Mucosa of rectum (tissue), 2 donors: Measurements from ENCODE around the gene PNMA6F.
"Not testable (repeated sequence)": the region's sequence is repeated elsewhere in the genome, so short reads cannot be mapped to it uniquely, and the experiment has no call there.

Experiments
- H3K27ac ChIP-seq, 2 donors: one replicate each; pipeline ENCODE4 v1.7.0; 2013; ENCODE audit warnings: inconsistent platforms in 2 of 2, low read depth in 2 of 2, low read length in 2 of 2
- H3K27me3 ChIP-seq, 2 donors: one replicate each; pipeline ENCODE4 v1.7.0; 2013; ENCODE audit warnings: low read length in 2 of 2; ENCODE audit not compliant: control insufficient read depth in 2 of 2, insufficient read depth in 2 of 2
- H3K36me3 ChIP-seq, 2 donors: one replicate each; pipeline ENCODE4 v1.7.0; 2013; ENCODE audit warnings: low read length in 2 of 2; ENCODE audit not compliant: control insufficient read depth in 2 of 2, insufficient read depth in 2 of 2
- H3K4me1 ChIP-seq, 2 donors: one replicate each; pipeline ENCODE4 v1.7.0; 2013; ENCODE audit warnings: low read length in 2 of 2, mild to moderate bottlenecking in 1 of 2; ENCODE audit not compliant: control insufficient read depth in 2 of 2, insufficient read depth in 2 of 2
- H3K4me3 ChIP-seq, 2 donors: one replicate each; pipeline ENCODE4 v1.7.0; 2013; ENCODE audit warnings: low read length in 2 of 2
- H3K9ac ChIP-seq, 2 donors: one replicate each; pipeline ENCODE4 v1.7.0; 2013; ENCODE audit warnings: low read length in 2 of 2, low read depth in 1 of 2, mild to moderate bottlenecking in 1 of 2
- H3K9me3 ChIP-seq, 2 donors: one replicate each; pipeline ENCODE4 v1.7.0; 2013; ENCODE audit warnings: low read length in 2 of 2; ENCODE audit not compliant: control insufficient read depth in 2 of 2
- donor health status: healthy.
- donor health status: Normal muscosa, but diverticular disease.

The PNMA6F gene

GRCh38 chrX:153336121-153336894 lies 14.7 kb upstream of the PNMA6F start:
- H3K9ac ChIP-seq, result no peak overlapping the region
- H3K9me3 ChIP-seq, result no peaks in the 10 kb centered on the region
- no peak overlapping the region for H3K4me3 ChIP-seq
- no peaks in the 10 kb centered on the region for H3K27me3 ChIP-seq
- H3K4me1 ChIP-seq, result peaks cover 4% of the 10 kb centered on the region in 2 donors
- peaks cover 2 to 5% of the 10 kb centered on the region in 2 donors for H3K36me3 ChIP-seq
- peak overlapping the region in 1 of 2 donors; percentile 9 for H3K27ac ChIP-seq

DNA sequence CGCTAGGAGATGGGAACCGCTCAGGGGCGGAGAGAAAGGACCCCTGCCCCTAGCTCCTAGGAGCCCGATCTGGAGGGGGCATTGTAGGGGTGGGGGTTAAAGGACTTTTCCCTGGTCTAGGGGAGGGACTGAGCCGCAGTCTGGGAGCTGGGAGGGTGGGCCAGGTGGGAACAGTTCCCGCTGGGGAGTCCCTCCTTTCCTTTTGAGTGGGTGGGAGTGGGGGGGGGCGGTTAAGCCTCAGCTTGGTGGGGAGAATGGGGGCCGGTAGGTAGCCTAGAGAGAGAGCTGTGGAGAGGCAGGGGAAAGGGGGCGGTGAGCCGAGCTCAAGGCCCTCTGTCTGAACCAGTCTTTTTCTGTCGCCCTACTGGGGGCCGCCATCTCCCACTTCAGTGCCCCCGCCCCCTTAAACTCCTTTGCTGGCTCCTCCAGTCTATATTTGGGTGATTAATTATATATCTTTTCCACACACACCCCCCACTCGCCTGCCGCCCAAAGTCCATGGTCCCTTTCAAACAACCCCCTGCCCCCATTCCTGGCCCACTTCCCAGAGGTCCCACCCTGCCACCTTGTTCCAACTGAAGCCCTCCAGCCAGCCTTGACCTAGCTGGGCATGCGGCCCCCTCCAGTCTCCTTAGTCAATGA lies 13.2 kb upstream of the PNMA6F start:
- no peaks in the 10 kb centered on the region for H3K27me3 ChIP-seq
- peak overlapping the region in 1 of 2 donors; percentile 38 for H3K27ac ChIP-seq
- peaks cover 4% of the 10 kb centered on the region in 2 donors for H3K4me1 ChIP-seq
- H3K9ac ChIP-seq, result peak overlapping the region; percentile 32 to 82
- H3K9me3 ChIP-seq, result no peaks in the 10 kb centered on the region
- peak overlapping the region; percentile 68 to 77 for H3K4me3 ChIP-seq
- H3K36me3 ChIP-seq, result peaks cover 2 to 5% of the 10 kb centered on the region in 2 donors

DNA sequence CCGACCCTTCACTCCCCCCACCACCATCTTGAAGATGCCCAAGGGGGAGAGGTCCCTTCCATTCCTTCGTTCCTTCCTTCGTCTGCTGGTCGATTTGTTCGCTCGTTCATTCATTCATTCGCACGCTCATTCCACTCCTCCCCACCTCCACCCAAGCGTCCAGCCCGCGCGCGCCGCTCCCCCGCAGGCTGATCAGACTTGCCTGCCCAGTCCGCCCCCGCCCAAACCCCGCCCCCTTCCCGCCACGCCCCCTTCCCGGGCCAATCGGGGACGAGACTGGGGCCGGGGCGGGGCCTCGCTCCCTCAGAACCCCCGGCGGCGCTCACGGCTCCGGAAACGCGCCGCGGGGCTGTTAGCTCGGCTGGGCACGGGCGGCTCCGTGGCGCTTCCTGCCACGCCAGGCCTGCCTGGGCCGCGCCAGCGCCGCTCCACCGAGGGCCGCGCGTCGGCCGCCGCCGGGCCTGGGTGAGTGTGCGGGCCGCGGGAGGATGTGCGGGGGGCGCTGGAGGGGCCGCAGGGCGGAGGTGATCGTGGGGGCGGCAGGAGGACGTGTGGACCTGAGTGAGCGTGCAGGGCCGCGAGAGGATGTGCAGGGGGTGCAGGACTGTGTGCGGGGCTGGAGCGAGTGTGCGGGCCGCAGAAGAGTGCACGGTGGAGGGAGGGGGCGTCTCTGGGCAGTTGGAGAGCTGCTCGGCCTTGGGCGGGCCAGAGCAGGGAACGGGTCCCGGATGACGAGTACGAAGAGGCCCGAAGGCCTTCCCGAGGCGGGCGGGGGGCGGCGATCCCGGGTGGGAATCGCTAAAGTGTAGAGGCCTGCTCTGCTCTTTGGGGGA lies 12.5 kb upstream of the PNMA6F start, which contains the start of gene ZNF275:
ZNF275 (plus strand) TSS at position 333 of the 833 bp plus-strand sequence. CDS start 2,527 bp downstream, outside the sequence.
- Histone ChIP-seq H3K27ac (peak within 1 kb of the TSS in 1 of 2 donors; percentile 38), H3K9me3 (no peaks in the 10 kb centered on the region)

GRCh38 chrX:153333266-153333665 lies 11.7 kb upstream of the PNMA6F start:
- Histone ChIP-seq H3K36me3 (peaks cover 2 to 5% of the 10 kb centered on the region in 2 donors), H3K4me3 (peak overlapping the region; percentile 43 to 55), H3K9ac (no peak overlapping the region), H3K27me3 (peaks cover 0 to 6% of the 10 kb centered on the region in 2 donors), H3K9me3 (no peaks in the 10 kb centered on the region), H3K27ac (no peak overlapping the region), H3K4me1 (peaks cover 4% of the 10 kb centered on the region in 2 donors)

More for the DNA sequence above, 12.5 kb upstream of the PNMA6F start, which contains the start of gene ZNF275:
- Histone ChIP-seq H3K9ac (peak within 1 kb of the TSS; percentile 32 to 82), H3K4me1 (peaks cover 4% of the 10 kb centered on the region in 2 donors), H3K4me3 (peak within 1 kb of the TSS; percentile 68 to 77), H3K27me3 (peaks cover 0 to 2% of the 10 kb centered on the region in 2 donors), H3K36me3 (peaks cover 2 to 5% of the 10 kb centered on the region in 2 donors)

- H3K9ac ChIP-seq, result no peak overlapping the region
- H3K27me3 ChIP-seq, result peaks cover 0 to 9% of the 10 kb centered on the region in 2 donors
- no peak overlapping the region for H3K27ac ChIP-seq
- no peaks in the 10 kb centered on the region for H3K4me1 ChIP-seq
- no peak overlapping the region for H3K4me3 ChIP-seq
- H3K36me3 ChIP-seq, result no peaks in the 10 kb centered on the region
- H3K9me3 ChIP-seq, result no peaks in the 10 kb centered on the region
Observed at GRCh38 chrX:153327561-153327960, 6.0 kb upstream of the PNMA6F start.

DNA sequence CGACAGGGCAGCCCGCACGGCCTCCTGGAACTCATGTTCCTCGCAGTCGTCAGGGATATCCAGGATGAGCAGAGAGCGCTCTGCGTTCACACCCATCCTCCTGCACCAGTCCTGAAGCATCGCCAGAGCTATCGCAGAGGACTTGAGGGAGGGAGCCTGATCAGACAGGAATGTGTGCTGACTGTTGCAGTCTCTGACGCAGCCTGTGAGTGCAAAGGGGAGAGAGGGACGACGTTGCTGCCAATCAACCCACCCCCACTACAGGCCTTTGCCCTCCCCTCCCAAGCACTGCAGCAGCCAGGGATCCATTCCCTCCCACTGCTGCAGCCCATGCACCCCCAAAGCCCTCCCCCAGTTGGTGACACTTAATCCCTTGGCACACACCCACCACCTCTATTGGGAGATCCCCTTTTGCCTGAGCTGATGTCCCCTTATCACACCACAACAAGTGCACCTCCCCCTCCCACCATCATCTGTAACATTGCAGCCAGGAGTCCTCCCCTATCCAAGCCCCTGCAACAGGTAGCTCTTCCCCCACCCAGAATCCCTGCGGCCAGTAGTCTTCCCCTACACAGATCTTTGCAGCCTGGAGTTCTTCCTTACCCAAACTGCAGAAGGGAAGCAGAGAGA lies 897 bp downstream of the PNMA6F start:
- Histone ChIP-seq H3K4me1 (no peaks in the 10 kb centered on the region), H3K27me3 (peaks cover 4 to 6% of the 10 kb centered on the region in 2 donors), H3K9me3 (no peaks in the 10 kb centered on the region), H3K36me3 (no peaks in the 10 kb centered on the region), H3K9ac (no peak overlapping the region), H3K4me3 (no peak overlapping the region), H3K27ac (no peak overlapping the region)

- not testable (repeated sequence) for H3K27me3 ChIP-seq, H3K9ac ChIP-seq
Observed at GRCh38 chrX:153320047-153320443, 1.5 kb downstream of the PNMA6F start.

GRCh38 chrX:153319295-153320046 lies 2.1 kb downstream of the PNMA6F start:
- no peak overlapping the region for H3K9ac ChIP-seq
- H3K27ac ChIP-seq, result no peak overlapping the region
- H3K9me3 ChIP-seq, result no peaks in the 10 kb centered on the region
- H3K4me1 ChIP-seq, result no peaks in the 10 kb centered on the region
- peaks cover 4 to 6% of the 10 kb centered on the region in 2 donors for H3K27me3 ChIP-seq
- no peak overlapping the region for H3K4me3 ChIP-seq
- H3K36me3 ChIP-seq, result no peaks in the 10 kb centered on the region

More at GRCh38 chrX:153320047-153320443, 1.5 kb downstream of the PNMA6F start:
- not testable (repeated sequence) for H3K27ac ChIP-seq, H3K4me1 ChIP-seq, H3K36me3 ChIP-seq, H3K9me3 ChIP-seq, H3K4me3 ChIP-seq

DNA sequence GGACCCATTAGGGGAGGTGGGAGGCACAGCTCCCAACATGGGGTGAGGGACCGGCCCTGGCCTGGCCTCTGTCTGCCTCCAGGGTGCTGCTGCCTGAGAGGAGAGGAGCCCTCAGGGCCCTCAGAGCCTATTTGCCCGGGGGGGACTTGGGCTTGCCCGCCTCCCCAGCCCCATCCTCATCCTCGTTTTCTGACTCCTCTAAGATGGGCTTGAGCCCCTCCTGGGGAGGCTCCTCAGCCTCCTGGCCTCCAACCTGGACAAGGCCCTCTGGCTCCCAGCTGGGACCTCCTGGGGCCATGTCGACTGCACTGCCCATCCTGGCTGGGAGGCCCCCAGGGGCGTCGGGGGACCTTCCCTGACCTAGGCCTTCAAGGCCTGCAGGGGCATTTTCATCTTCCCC lies 2.8 kb downstream of the PNMA6F start:
- H3K27me3 ChIP-seq, result peaks cover 4 to 6% of the 10 kb centered on the region in 2 donors
- no peak overlapping the region for H3K9ac ChIP-seq
- no peaks in the 10 kb centered on the region for H3K9me3 ChIP-seq
- H3K4me1 ChIP-seq, result no peaks in the 10 kb centered on the region
- no peaks in the 10 kb centered on the region for H3K36me3 ChIP-seq
- no peak overlapping the region for H3K4me3 ChIP-seq
- no peak overlapping the region for H3K27ac ChIP-seq
